ENCODE data around the gene SNAP47.

SNAP47 gene

GRCh38 chr1:227778401-227778947, 43.2 kb downstream of the SNAP47 start:
- H3K79me2 ChIP-seq (ENCODE audit: insufficient read depth, low read length) = no peaks in the 10 kb centered on the region
- no peaks in the 10 kb centered on the region for H3K27me3 ChIP-seq (ENCODE audit: insufficient read depth, low read length, poor library complexity, severe bottlenecking)
- H3K4me1 ChIP-seq (ENCODE audit: insufficient read depth, low read length, poor library complexity, severe bottlenecking) = no peaks in the 10 kb centered on the region
- no peak overlapping the region for H2AFZ ChIP-seq (ENCODE audit: low read length)
- H3K9ac ChIP-seq (ENCODE audit: low read depth, low read length, poor library complexity, severe bottlenecking) = no peak overlapping the region
- TF ChIP-seq CTCF (conservative IDR thresholded peaks at IDR 0.05; ENCODE audit: low read length) = no peak
- TF ChIP-seq EZH2phosphoT487 (IDR thresholded peaks at IDR 0.05; ENCODE audit: borderline replicate concordance) = no peak
- H3K9me2 ChIP-seq (replicated peaks; ENCODE audit: low read depth, low read length) = no peaks in the 10 kb centered on the region
- no peaks in the 10 kb centered on the region for H4K20me1 ChIP-seq (ENCODE audit: insufficient read depth, low read length, poor library complexity, severe bottlenecking)
- peaks cover 11% of the 10 kb centered on the region; the same call in 1 of the 2 replicates for H3K36me3 ChIP-seq (ENCODE audit: insufficient read depth, low read length)
- no peaks in the 10 kb centered on the region for H3K9me3 ChIP-seq (ENCODE audit: insufficient read depth, low read depth, low read length)
- no peak overlapping the region for H3K4me2 ChIP-seq (ENCODE audit: low read depth, low read length, poor library complexity, severe bottlenecking)
- no peak overlapping the region for H3K4me3 ChIP-seq (ENCODE audit: low read length, poor library complexity, severe bottlenecking)
- no peaks in the 10 kb centered on the region for H3F3A ChIP-seq (ENCODE audit: low read depth)

GRCh38 chr1:227779021-227779441, 43.8 kb downstream of the SNAP47 start:
- Histone ChIP-seq H3K79me2 (ENCODE audit: insufficient read depth, low read length) (no peaks in the 10 kb centered on the region), H3K4me1 (ENCODE audit: insufficient read depth, low read length, poor library complexity, severe bottlenecking) (no peaks in the 10 kb centered on the region), H3K4me3 (ENCODE audit: low read length, poor library complexity, severe bottlenecking) (no peak overlapping the region), H3K9me2 (replicated peaks; ENCODE audit: low read depth, low read length) (no peaks in the 10 kb centered on the region), H3K4me2 (ENCODE audit: low read depth, low read length, poor library complexity, severe bottlenecking) (no peak overlapping the region), H2AFZ (ENCODE audit: low read length) (no peak overlapping the region), H3K36me3 (ENCODE audit: insufficient read depth, low read length) (peaks cover 11% of the 10 kb centered on the region; the same call in 1 of the 2 replicates), H3K9ac (ENCODE audit: low read depth, low read length, poor library complexity, severe bottlenecking) (no peak overlapping the region), H3F3A (ENCODE audit: low read depth) (no peaks in the 10 kb centered on the region), H3K9me3 (ENCODE audit: insufficient read depth, low read depth, low read length) (no peaks in the 10 kb centered on the region), H4K20me1 (ENCODE audit: insufficient read depth, low read length, poor library complexity, severe bottlenecking) (no peaks in the 10 kb centered on the region), H3K27me3 (ENCODE audit: insufficient read depth, low read length, poor library complexity, severe bottlenecking) (no peaks in the 10 kb centered on the region)
- TF ChIP-seq EZH2phosphoT487 (IDR thresholded peaks at IDR 0.05; ENCODE audit: borderline replicate concordance) (no peak), CTCF (conservative IDR thresholded peaks at IDR 0.05; ENCODE audit: low read length) (no peak)

GRCh38 chr1:227779685-227780084, 44.5 kb downstream of the SNAP47 start:
- H3K9ac ChIP-seq (ENCODE audit: low read depth, low read length, poor library complexity, severe bottlenecking) = no peak overlapping the region
- H3K79me2 ChIP-seq (ENCODE audit: insufficient read depth, low read length) = no peaks in the 10 kb centered on the region
- H4K20me1 ChIP-seq (ENCODE audit: insufficient read depth, low read length, poor library complexity, severe bottlenecking) = no peaks in the 10 kb centered on the region
- peaks cover 11% of the 10 kb centered on the region; the same call in 1 of the 2 replicates for H3K36me3 ChIP-seq (ENCODE audit: insufficient read depth, low read length)
- no peak overlapping the region for H2AFZ ChIP-seq (ENCODE audit: low read length)
- no peaks in the 10 kb centered on the region for H3K4me1 ChIP-seq (ENCODE audit: insufficient read depth, low read length, poor library complexity, severe bottlenecking)
- H3K9me2 ChIP-seq (replicated peaks; ENCODE audit: low read depth, low read length) = no peaks in the 10 kb centered on the region
- H3K27me3 ChIP-seq (ENCODE audit: insufficient read depth, low read length, poor library complexity, severe bottlenecking) = no peaks in the 10 kb centered on the region
- no peak overlapping the region for H3K4me2 ChIP-seq (ENCODE audit: low read depth, low read length, poor library complexity, severe bottlenecking)
- TF ChIP-seq EZH2phosphoT487 (IDR thresholded peaks at IDR 0.05; ENCODE audit: borderline replicate concordance) = no peak
- no peak for TF ChIP-seq CTCF (conservative IDR thresholded peaks at IDR 0.05; ENCODE audit: low read length)
- H3K4me3 ChIP-seq (ENCODE audit: low read length, poor library complexity, severe bottlenecking) = no peak overlapping the region
- H3K9me3 ChIP-seq (ENCODE audit: insufficient read depth, low read depth, low read length) = no peaks in the 10 kb centered on the region
- no peaks in the 10 kb centered on the region for H3F3A ChIP-seq (ENCODE audit: low read depth)

Data from Loucy (cell line).